Esophagus muscularis mucosa (tissue), 4 donors: ENCODE data around the gene GPR153. TPM values are rescaled to one million over a fixed set of nuclear protein-coding genes. Genes with fewer than 3 reads are reported as not detected.

Experiments used
- DNase-seq: peaks from one replicate; pipeline ENCODE4 v3.0.0-alpha.2; 2017; ENCODE audit errors: extremely low spot score
- H3K27ac ChIP-seq, 4 donors: fragments of 200-600 bp; sonication (generic); replicated peaks in 1 of 4; 1 replicate in 3 of 4; 2 replicates in 1 of 4; pipeline ENCODE4 v1.5.1; 2016 to 2019; ENCODE audit warnings: mild to moderate bottlenecking in 1 of 4
- H3K27me3 ChIP-seq, 4 donors: fragments of 200-600 bp; sonication (generic); one replicate each; pipeline versions ENCODE4 v1.5.1 to v1.6.0; 2016 to 2019
- H3K36me3 ChIP-seq, 4 donors: fragments of 200-600 bp; sonication (generic); one replicate each; pipeline ENCODE4 v1.5.1; 2016 to 2019
- H3K4me1 ChIP-seq, 4 donors: fragments of 200-600 bp; sonication (generic); one replicate each; pipeline ENCODE4 v1.5.1; 2016 to 2019
- H3K4me3 ChIP-seq, 4 donors: fragments of 200-600 bp; sonication (generic); 1 replicate in 2 of 4; 2 replicates in 2 of 4; pipeline ENCODE4 v1.5.1; 2016 to 2019; ENCODE audit warnings: mild to moderate bottlenecking in 4 of 4, moderate library complexity in 1 of 4
- H3K9me3 ChIP-seq, 4 donors: fragments of 200-600 bp; sonication (generic); 1 replicate in 3 of 4; 2 replicates in 1 of 4; pipeline ENCODE4 v1.5.1; 2016 to 2019
- CTCF ChIP-seq, 3 experiments: fragments of 200-600 bp in 2 of 3; fragments of 450-650 bp in 1 of 3; sonication (generic) in 2 of 3; IDR thresholded peaks; one replicate each; pipeline ENCODE4 v1.5.1; 2017 to 2019; ENCODE audit warnings: antibody characterized with exemption in 3 of 3, mild to moderate bottlenecking in 2 of 3, moderate library complexity in 1 of 3
- EP300 ChIP-seq: sonication (generic); formaldehyde crosslinking; IDR thresholded peaks from one replicate; pipeline ENCODE4 v1.6.1; 2017; ENCODE audit warnings: antibody characterized with exemption
- POLR2A ChIP-seq: fragments of 450-650 bp; IDR thresholded peaks from one replicate; pipeline ENCODE4 v1.6.1; 2017; ENCODE audit warnings: antibody characterized with exemption, moderate library complexity, mild to moderate bottlenecking, low read depth
- POLR2AphosphoS5 ChIP-seq, 2 donors: sonication (generic); formaldehyde crosslinking; IDR thresholded peaks; one replicate each; pipeline ENCODE4 v1.6.1; 2017; ENCODE audit warnings: antibody characterized with exemption in 2 of 2
- WGBS: methylation state at CpG from one replicate; pipeline ENCODE4 v1.1.5; 2018; 5-methylcytosine and 5-hydroxymethylcytosine counted together
- intact Hi-C: fragments of 100-400 bp; cut with DNase I; formaldehyde crosslinking; loops from one replicate; pipeline ENCODE4 v1.15.1; 2023
- total RNA-seq, 4 donors: library from RNA; depleted of rRNA; stranded (reverse); fragments of >200 nt; gene quantifications; one replicate each; pipeline versions ENCODE4 v1.1.0 to v1.2.1, GENCODE V29; 2016

Gene GPR153
- total RNA-seq, 4 donors from 2014 or later = 5.5 to 11.0 (median 9.3) TPM

GRCh38 chr1:6253380-6253779 is 7.5 kb downstream of the GPR153 start:
- Histone ChIP-seq H3K27ac (no peak overlapping the region), H3K9me3 (no peaks in the 10 kb centered on the region), H3K4me1 (peaks cover 4 to 17% (median 9%) of the 10 kb centered on the region in 4 donors), H3K4me3 (no peak overlapping the region), H3K36me3 (peaks cover 0 to 15% (median 7%) of the 10 kb centered on the region in 4 donors), H3K27me3 (peaks cover 0 to 77% (median 10%) of the 10 kb centered on the region in 4 donors)
- no peak for TF ChIP-seq POLR2AphosphoS5 (IDR thresholded peaks at IDR 0.05)
- TF ChIP-seq CTCF (IDR thresholded peaks at IDR 0.05) = no peak
- TF ChIP-seq EP300 = no peak
- no peak for TF ChIP-seq POLR2A
- no peak for DNase-seq
- intact Hi-C loops = no loop called here
- 88% methylated on average over 9 of the region's 9 CpGs for WGBS

- DNase-seq = no peak
- Histone ChIP-seq H3K4me3 (no peak overlapping the region), H3K27ac (no peak overlapping the region), H3K9me3 (no peaks in the 10 kb centered on the region), H3K27me3 (peaks cover 0 to 77% (median 12%) of the 10 kb centered on the region in 4 donors), H3K4me1 (peaks cover 4 to 19% (median 9%) of the 10 kb centered on the region in 4 donors), H3K36me3 (peaks cover 0 to 15% (median 7%) of the 10 kb centered on the region in 4 donors)
- no peak for TF ChIP-seq POLR2AphosphoS5 (IDR thresholded peaks at IDR 0.05)
- TF ChIP-seq EP300 = no peak
- no peak for TF ChIP-seq POLR2A
- no peak for TF ChIP-seq CTCF (IDR thresholded peaks at IDR 0.05)
- 87% methylated on average over 4 of the region's 4 CpGs for WGBS
- intact Hi-C loops = no loop called here
Observed at GRCh38 chr1:6252374-6252710, 8.6 kb downstream of the GPR153 start.

GRCh38 chr1:6251681-6252373 is 9.1 kb downstream of the GPR153 start:
- H3K36me3 ChIP-seq = peaks cover 0 to 15% (median 7%) of the 10 kb centered on the region in 4 donors
- DNase-seq = no peak
- no peak overlapping the region for H3K27ac ChIP-seq
- 87% methylated on average over 13 of the region's 15 CpGs for WGBS
- peaks cover 0 to 79% (median 13%) of the 10 kb centered on the region in 4 donors for H3K27me3 ChIP-seq
- no peaks in the 10 kb centered on the region for H3K9me3 ChIP-seq
- intact Hi-C loops = no loop called here
- peaks cover 6 to 24% (median 11%) of the 10 kb centered on the region in 4 donors for H3K4me1 ChIP-seq
- TF ChIP-seq POLR2AphosphoS5 (IDR thresholded peaks at IDR 0.05) (no peak), POLR2A (no peak), CTCF (IDR thresholded peaks at IDR 0.05) (no peak)
- no peak overlapping the region for H3K4me3 ChIP-seq

- Histone ChIP-seq H3K9me3 (no peaks in the 10 kb centered on the region), H3K4me3 (no peak overlapping the region), H3K4me1 (peaks cover 7 to 30% (median 17%) of the 10 kb centered on the region in 4 donors), H3K27me3 (peaks cover 3 to 85% (median 18%) of the 10 kb centered on the region in 4 donors), H3K36me3 (peaks cover 0 to 15% (median 7%) of the 10 kb centered on the region in 4 donors), H3K27ac (no peak overlapping the region)
- TF ChIP-seq CTCF (IDR thresholded peaks at IDR 0.05) (no peak), POLR2AphosphoS5 (IDR thresholded peaks at IDR 0.05) (no peak), EP300 (no peak), POLR2A (no peak)
- DNase-seq = no peak
- WGBS = 81% methylated on average over 9 of the region's 19 CpGs
- intact Hi-C loops = no loop called here
Observed at GRCh38 chr1:6251233-6251632, 9.7 kb downstream of the GPR153 start.
